Loucy (cell line): ENCODE measurements around the gene LAP3.

ENCODE experiments used
- H2AFZ ChIP-seq: fragments of 200-600 bp; sonication (generic); 2 replicates; pipeline ENCODE4 v1.6.0; 2016; ENCODE audit warnings: antibody characterized with exemption, mild to moderate bottlenecking, low read length, moderate library complexity
- H3F3A ChIP-seq: fragments of 200-600 bp; 2 replicates; pipeline ENCODE4 v1.6.0; 2016; ENCODE audit warnings: antibody characterized with exemption, low read depth, mild to moderate bottlenecking
- H3K27me3 ChIP-seq: fragments of 200-600 bp; sonication (generic); 2 replicates; pipeline ENCODE4 v1.6.1; 2014; ENCODE audit warnings: low read length, mild to moderate bottlenecking; ENCODE audit not compliant: insufficient read depth, poor library complexity, severe bottlenecking
- H3K36me3 ChIP-seq: fragments of 200-600 bp; sonication (generic); 2 replicates; pipeline ENCODE4 v1.6.1; 2016; ENCODE audit warnings: low read length; ENCODE audit not compliant: insufficient read depth
- H3K4me1 ChIP-seq: fragments of 200-600 bp; sonication (generic); 2 replicates; pipeline ENCODE4 v1.5.1; 2014; ENCODE audit warnings: low read length, mild to moderate bottlenecking; ENCODE audit not compliant: insufficient read depth, poor library complexity, severe bottlenecking
- H3K4me2 ChIP-seq: fragments of 200-600 bp; sonication (generic); 2 replicates; pipeline ENCODE4 v1.6.0; 2014; ENCODE audit warnings: antibody characterized with exemption, low read length, low read depth, mild to moderate bottlenecking; ENCODE audit not compliant: poor library complexity, severe bottlenecking
- H3K4me3 ChIP-seq: fragments of 200-600 bp; sonication (generic); 2 replicates; pipeline ENCODE4 v1.5.1; 2014; ENCODE audit warnings: low read length, mild to moderate bottlenecking, mixed read lengths; ENCODE audit not compliant: poor library complexity, severe bottlenecking
- H3K79me2 ChIP-seq: fragments of 200-600 bp; sonication (generic); 2 replicates; pipeline ENCODE4 v1.6.1; 2014; ENCODE audit warnings: low read length; ENCODE audit not compliant: insufficient read depth
- H3K9ac ChIP-seq: fragments of 200-600 bp; sonication (generic); 2 replicates; pipeline ENCODE4 v1.6.0; 2014; ENCODE audit warnings: mild to moderate bottlenecking, low read depth, low read length, moderate library complexity; ENCODE audit not compliant: poor library complexity, severe bottlenecking
- H3K9me2 ChIP-seq: fragments of 200-600 bp; sonication (generic); replicated peaks from 2 replicates; pipeline ENCODE4 v1.6.1; 2016; ENCODE audit warnings: low read depth, low read length, mixed read lengths
- H3K9me3 ChIP-seq: fragments of 200-600 bp; sonication (generic); 2 replicates; pipeline ENCODE4 v1.6.1; 2014; ENCODE audit warnings: mild to moderate bottlenecking, antibody characterized with exemption, low read length, low read depth; ENCODE audit not compliant: insufficient read depth
- H4K20me1 ChIP-seq: fragments of 200-600 bp; sonication (generic); 2 replicates; pipeline ENCODE4 v1.6.0; 2014; ENCODE audit warnings: antibody characterized with exemption, low read length, mild to moderate bottlenecking; ENCODE audit not compliant: insufficient read depth, poor library complexity, severe bottlenecking
- EZH2phosphoT487 ChIP-seq: fragments of 200-600 bp; IDR thresholded peaks from 2 replicates; pipeline ENCODE4 v1.6.1; 2018; ENCODE audit warnings: antibody characterized with exemption, mild to moderate bottlenecking, moderate library complexity, borderline replicate concordance
- TF ChIP-seq, protein P1 (sequence below): fragments of 200-600 bp; sonication (generic); conservative IDR thresholded peaks from 2 replicates; pipeline ENCODE4 v1.5.1; 2014; ENCODE audit warnings: mild to moderate bottlenecking, antibody characterized with exemption, low read length

LAP3 gene

DNA sequence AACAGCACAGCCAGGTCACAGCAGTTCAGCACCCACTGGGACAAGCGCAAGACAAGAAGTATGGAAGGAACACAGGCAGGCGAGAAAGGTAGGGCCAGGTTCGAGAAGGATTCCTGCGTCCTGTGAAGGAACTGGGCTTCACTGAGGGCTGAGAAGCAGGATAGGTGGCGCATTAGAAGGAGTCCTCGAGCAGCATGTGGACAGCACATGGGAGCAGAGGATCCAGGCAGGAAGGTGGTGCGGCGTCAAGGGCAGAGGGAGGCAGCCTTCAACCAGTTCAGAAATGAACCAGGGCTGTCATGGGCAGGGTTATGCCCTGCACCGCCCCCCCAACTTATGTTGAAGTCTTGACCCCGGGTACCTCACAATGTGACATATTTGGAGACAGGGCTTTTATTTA, 30.8 kb upstream of the LAP3 start:
- Histone ChIP-seq H4K20me1 (no peaks in the 10 kb centered on the region), H3K9me3 (no peaks in the 10 kb centered on the region), H3K36me3 (no peaks in the 10 kb centered on the region), H3K27me3 (no peaks in the 10 kb centered on the region), H3K79me2 (no peaks in the 10 kb centered on the region), H3F3A (no peaks in the 10 kb centered on the region), H3K4me2 (no peak overlapping the region), H3K4me3 (no peak overlapping the region), H3K9me2 (no peaks in the 10 kb centered on the region), H3K9ac (no peak overlapping the region), H2AFZ (no peak overlapping the region), H3K4me1 (peaks cover 4% of the 10 kb centered on the region)
- no peak for TF ChIP-seq EZH2phosphoT487
- TF ChIP-seq, protein P1, sequence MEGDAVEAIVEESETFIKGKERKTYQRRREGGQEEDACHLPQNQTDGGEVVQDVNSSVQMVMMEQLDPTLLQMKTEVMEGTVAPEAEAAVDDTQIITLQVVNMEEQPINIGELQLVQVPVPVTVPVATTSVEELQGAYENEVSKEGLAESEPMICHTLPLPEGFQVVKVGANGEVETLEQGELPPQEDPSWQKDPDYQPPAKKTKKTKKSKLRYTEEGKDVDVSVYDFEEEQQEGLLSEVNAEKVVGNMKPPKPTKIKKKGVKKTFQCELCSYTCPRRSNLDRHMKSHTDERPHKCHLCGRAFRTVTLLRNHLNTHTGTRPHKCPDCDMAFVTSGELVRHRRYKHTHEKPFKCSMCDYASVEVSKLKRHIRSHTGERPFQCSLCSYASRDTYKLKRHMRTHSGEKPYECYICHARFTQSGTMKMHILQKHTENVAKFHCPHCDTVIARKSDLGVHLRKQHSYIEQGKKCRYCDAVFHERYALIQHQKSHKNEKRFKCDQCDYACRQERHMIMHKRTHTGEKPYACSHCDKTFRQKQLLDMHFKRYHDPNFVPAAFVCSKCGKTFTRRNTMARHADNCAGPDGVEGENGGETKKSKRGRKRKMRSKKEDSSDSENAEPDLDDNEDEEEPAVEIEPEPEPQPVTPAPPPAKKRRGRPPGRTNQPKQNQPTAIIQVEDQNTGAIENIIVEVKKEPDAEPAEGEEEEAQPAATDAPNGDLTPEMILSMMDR = no peak

DNA sequence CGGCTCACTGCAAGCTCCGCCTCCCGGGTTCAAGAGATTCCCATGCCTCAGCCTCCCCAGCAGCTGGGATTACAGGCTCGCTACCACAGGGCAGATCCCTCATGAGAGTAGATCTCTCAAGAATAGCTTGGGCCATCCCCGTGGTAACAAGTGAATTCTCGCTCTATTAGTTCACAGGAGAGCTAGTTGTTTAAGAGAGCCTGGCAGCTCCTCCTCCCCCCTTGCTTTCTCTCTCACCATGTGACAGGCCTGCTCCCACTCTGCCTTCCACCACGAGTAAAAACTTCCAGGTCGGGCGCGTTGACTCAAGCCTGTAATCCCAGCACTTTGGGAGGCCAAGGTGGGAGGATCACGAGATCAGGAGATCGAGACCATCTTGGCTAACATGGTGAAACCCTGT, 30.3 kb upstream of the LAP3 start:
- Histone ChIP-seq H3K4me2 (no peak overlapping the region), H3K9ac (no peak overlapping the region), H3K4me1 (peaks cover 4% of the 10 kb centered on the region), H3F3A (no peaks in the 10 kb centered on the region), H3K9me2 (no peaks in the 10 kb centered on the region), H2AFZ (no peak overlapping the region), H3K79me2 (no peaks in the 10 kb centered on the region), H3K36me3 (no peaks in the 10 kb centered on the region), H4K20me1 (no peaks in the 10 kb centered on the region), H3K9me3 (no peaks in the 10 kb centered on the region), H3K4me3 (no peak overlapping the region), H3K27me3 (no peaks in the 10 kb centered on the region)
- TF ChIP-seq, protein P1 = no peak
- no peak for TF ChIP-seq EZH2phosphoT487

DNA sequence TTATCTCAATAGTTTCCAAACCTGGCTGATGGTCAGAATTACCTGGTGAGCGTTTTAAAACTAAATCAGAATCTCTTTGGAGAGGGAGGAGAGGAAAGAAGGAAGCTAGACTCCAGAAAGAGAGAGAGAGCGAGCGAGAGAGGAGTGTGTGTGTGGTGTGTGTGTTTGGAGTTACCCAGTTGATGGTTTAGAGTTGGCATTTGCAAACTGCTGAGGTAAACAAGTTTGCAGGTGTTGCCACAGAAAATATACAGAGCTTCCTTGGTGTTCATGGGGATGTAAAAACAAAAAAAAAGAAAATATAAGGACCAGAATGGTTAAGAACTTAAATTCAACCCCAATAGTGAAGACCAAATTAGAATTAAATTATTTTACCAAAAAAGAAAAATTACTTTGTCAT, 26.4 kb upstream of the LAP3 start:
- Histone ChIP-seq H3K27me3 (no peaks in the 10 kb centered on the region), H3K9ac (no peak overlapping the region), H3K79me2 (no peaks in the 10 kb centered on the region), H3K9me3 (no peaks in the 10 kb centered on the region), H3K4me3 (no peak overlapping the region), H3K4me1 (peaks cover 4% of the 10 kb centered on the region), H3K36me3 (no peaks in the 10 kb centered on the region), H3K4me2 (no peak overlapping the region), H4K20me1 (no peaks in the 10 kb centered on the region), H3K9me2 (no peaks in the 10 kb centered on the region), H2AFZ (peak overlapping the region; percentile 80; the same call in 1 of the 2 replicates), H3F3A (no peaks in the 10 kb centered on the region)
- TF ChIP-seq, protein P1 = no peak
